Skin epidermis (tissue), 12 donors: ENCODE measurements around the gene UNCX.
"Not testable (repeated sequence)": the region's sequence is repeated elsewhere in the genome, so short reads cannot be mapped to it uniquely, and the experiment has no call there.

Experiments used
- H3K27ac ChIP-seq, 21 experiments: fragments of 200-600 bp; sonication (generic) in 11 of 21; one replicate each; pipeline ENCODE4 v1.5.0; 2020; ENCODE audit warnings: mild to moderate bottlenecking in 3 of 21, inconsistent platforms in 2 of 21, moderate library complexity in 2 of 21
- H3K4me3 ChIP-seq, 7 experiments: fragments of 200-600 bp; sonication (generic) in 2 of 7; one replicate each; pipeline ENCODE4 v1.5.0; 2020; ENCODE audit warnings: inconsistent platforms in 2 of 7, mild to moderate bottlenecking in 2 of 7, moderate library complexity in 1 of 7

Gene UNCX

GRCh38 chr7:1232623-1233332 lies at the start of gene UNCX:
TSS of gene UNCX (plus strand) at chr7:1232872. CDS start at chr7:1233018, 146 bp downstream.
- H3K27ac ChIP-seq = no peak within 1 kb of the TSS
- H3K4me3 ChIP-seq = no peak within 1 kb of the TSS

GRCh38 chr7:1187127-1187526 lies 45.5 kb upstream of the UNCX start:
- Histone ChIP-seq H3K27ac (no peak overlapping the region), H3K4me3 (no peak overlapping the region)

GRCh38 chr7:1188720-1189294 lies 43.9 kb upstream of the UNCX start:
- H3K27ac ChIP-seq = no peak overlapping the region
- H3K4me3 ChIP-seq = no peak overlapping the region

GRCh38 chr7:1189986-1190772 lies 42.5 kb upstream of the UNCX start:
- H3K4me3 ChIP-seq = no peak overlapping the region
- H3K27ac ChIP-seq = no peak overlapping the region

GRCh38 chr7:1192171-1192676 lies 40.4 kb upstream of the UNCX start:
- peak overlapping the region in 1 of 21 experiments; percentile 10 for H3K27ac ChIP-seq
- H3K4me3 ChIP-seq = no peak overlapping the region

GRCh38 chr7:1193593-1194424 lies 38.9 kb upstream of the UNCX start:
- H3K27ac ChIP-seq = no peak overlapping the region
- H3K4me3 ChIP-seq = no peak overlapping the region

GRCh38 chr7:1196441-1196840 lies 36.2 kb upstream of the UNCX start:
- not testable (repeated sequence) for H3K27ac ChIP-seq, H3K4me3 ChIP-seq

- H3K27ac ChIP-seq = no peak overlapping the region
- H3K4me3 ChIP-seq = no peak overlapping the region
Observed at GRCh38 chr7:1196950-1197349, 35.7 kb upstream of the UNCX start.

- no peak overlapping the region for H3K4me3 ChIP-seq
- H3K27ac ChIP-seq = no peak overlapping the region
Observed at GRCh38 chr7:1197997-1198625, 34.6 kb upstream of the UNCX start.

GRCh38 chr7:1200045-1200444 lies 32.6 kb upstream of the UNCX start:
- H3K4me3 ChIP-seq = no peak overlapping the region
- no peak overlapping the region for H3K27ac ChIP-seq

GRCh38 chr7:1201916-1202315 lies 30.8 kb upstream of the UNCX start:
- no peak overlapping the region for H3K4me3 ChIP-seq
- H3K27ac ChIP-seq = no peak overlapping the region

GRCh38 chr7:1202914-1203313 lies 29.8 kb upstream of the UNCX start:
- H3K4me3 ChIP-seq, H3K27ac ChIP-seq: not testable (repeated sequence)

- Histone ChIP-seq H3K4me3 (no peak overlapping the region), H3K27ac (no peak overlapping the region)
Observed at GRCh38 chr7:1204460-1205140, 28.1 kb upstream of the UNCX start.

- H3K4me3 ChIP-seq, H3K27ac ChIP-seq: not testable (repeated sequence)
Observed at GRCh38 chr7:1205742-1206141, 26.9 kb upstream of the UNCX start.

GRCh38 chr7:1209097-1209496 lies 23.6 kb upstream of the UNCX start:
- H3K4me3 ChIP-seq = no peak overlapping the region
- H3K27ac ChIP-seq = no peak overlapping the region

GRCh38 chr7:1210321-1210978 lies 22.2 kb upstream of the UNCX start:
- no peak overlapping the region for H3K27ac ChIP-seq
- no peak overlapping the region for H3K4me3 ChIP-seq

GRCh38 chr7:1210979-1211608 lies 21.6 kb upstream of the UNCX start:
- H3K4me3 ChIP-seq = no peak overlapping the region
- H3K27ac ChIP-seq = no peak overlapping the region

- Histone ChIP-seq H3K4me3 (no peak overlapping the region), H3K27ac (no peak overlapping the region)
Observed at GRCh38 chr7:1211611-1212010, 21.1 kb upstream of the UNCX start.
